ENCODE results near the gene SHC2.

The SHC2 gene

GRCh38 chr19:460877-461720 lies at the start of gene SHC2:
SHC2 (minus strand) TSS chr19:461033; CDS start chr19:460996, 37 bp downstream.
- in situ Hi-C loops (cut with HindIII; ENCODE audit: low pct_unique_long_range_greater_than_20kb, low sequenced_read_pairs), result no loop called here
- no peak for DNase-seq (ENCODE audit: low read depth in 1 of 2, low spot score in 1 of 2)
- no peak for TF ChIP-seq JUND (IDR thresholded peaks at IDR 0.05; ENCODE audit: low read depth)

DNA sequence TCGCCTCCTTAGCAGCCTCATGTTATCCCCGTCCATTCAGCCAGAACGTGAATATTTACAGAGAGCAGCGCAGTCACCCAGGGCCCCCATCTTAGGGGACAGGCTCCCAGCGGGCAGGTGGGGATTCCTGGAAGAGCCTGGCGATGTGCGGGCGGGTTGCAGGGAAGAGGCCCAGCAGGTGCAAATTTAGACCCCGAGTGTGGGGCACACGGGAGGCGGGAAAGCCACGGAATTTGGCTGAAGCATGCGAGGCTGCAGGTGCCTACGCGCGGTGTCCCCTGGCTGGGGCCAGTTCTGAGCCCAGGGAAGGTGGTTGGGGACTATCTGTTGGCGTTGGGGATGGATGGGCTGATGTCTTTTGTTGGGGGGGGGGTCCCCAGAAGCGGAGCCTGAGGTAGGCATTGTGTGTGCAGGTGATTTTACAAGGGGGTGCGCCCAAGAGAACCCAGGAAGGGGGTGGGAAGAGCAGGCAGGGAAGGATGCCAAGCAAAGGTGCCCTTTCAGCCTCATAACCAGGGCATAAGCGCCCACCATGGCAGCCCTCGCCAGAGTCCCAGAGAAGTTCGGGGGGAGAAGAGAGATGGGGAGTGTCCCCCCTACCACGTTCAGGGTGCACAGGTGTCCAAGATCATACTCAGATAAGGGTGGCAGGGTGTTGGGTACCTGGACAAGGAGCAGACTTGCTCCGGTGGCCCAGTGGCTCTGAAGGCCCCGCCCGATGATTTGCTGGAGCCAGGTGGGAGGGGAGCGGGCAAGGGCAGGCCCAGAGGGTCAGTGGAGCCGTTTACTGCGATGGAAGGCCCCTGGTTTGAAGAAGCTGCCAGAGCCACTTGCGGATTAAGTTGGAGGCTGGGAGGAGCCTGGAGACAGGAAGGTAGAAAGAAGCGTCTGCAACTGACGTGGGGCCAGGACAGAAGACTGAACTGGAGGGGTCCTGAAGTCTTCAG lies 47.6 kb upstream of the SHC2 start:
- in situ Hi-C loops (cut with HindIII; ENCODE audit: low pct_unique_long_range_greater_than_20kb, low sequenced_read_pairs), result no loop called here
- TF ChIP-seq JUND (IDR thresholded peaks at IDR 0.05; ENCODE audit: low read depth), result no peak
- DNase-seq (ENCODE audit: low read depth in 1 of 2, low spot score in 1 of 2), result no peak

DNA sequence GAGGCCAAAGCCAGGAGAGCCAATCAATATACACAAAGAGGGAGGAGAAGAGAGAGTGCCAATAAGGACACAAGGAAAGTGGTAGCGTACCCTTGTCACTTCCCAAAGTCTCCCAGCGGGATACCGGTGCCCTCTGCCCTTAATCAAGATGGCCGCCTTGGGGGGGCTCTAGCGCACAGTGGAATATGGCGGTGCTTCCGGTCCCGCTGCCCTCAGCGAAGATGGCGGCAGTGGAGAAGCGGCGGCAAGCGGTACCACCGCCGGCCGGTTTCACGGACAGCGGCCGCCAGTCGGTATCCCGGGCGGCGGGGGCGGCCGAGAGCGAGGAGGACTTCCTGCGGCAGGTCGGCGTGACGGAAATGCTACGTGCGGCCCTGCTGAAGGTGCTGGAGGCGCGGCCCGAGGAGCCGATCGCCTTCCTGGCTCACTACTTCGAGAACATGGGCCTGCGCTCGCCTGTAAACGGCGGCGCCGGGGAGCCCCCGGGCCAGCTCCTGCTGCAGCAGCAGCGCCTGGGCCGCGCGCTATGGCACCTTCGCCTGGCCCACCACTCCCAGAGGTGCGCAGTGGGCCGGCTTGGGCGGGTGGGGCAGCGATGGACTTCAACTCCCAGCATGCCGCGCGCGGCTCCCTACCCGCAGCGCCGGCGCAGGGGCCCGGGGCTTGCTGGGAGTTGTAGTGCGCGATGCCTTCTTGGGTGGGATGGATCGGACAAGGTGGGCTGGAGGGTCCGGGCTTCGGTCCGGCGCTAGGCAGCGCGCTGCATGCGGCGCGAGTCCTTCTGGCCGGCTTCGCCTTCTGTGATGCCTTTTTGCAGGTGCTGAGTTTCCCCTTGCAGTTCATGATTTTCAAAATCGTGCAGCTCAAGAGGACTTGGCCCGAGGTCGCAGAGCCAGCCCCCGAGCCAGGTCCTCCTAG lies 46.7 kb upstream of the SHC2 start, which contains the start of gene TPGS1:
TPGS1 (plus strand) TSS at position 212 of the 918 bp plus-strand sequence; CDS start at position 222, 10 bp downstream.
- peak; percentile 69 to 83 for DNase-seq (ENCODE audit: low read depth in 1 of 2, low spot score in 1 of 2)
- in situ Hi-C loops (cut with HindIII; ENCODE audit: low pct_unique_long_range_greater_than_20kb, low sequenced_read_pairs), result no loop called here
- TF ChIP-seq JUND (IDR thresholded peaks at IDR 0.05; ENCODE audit: low read depth), result no peak

DNA sequence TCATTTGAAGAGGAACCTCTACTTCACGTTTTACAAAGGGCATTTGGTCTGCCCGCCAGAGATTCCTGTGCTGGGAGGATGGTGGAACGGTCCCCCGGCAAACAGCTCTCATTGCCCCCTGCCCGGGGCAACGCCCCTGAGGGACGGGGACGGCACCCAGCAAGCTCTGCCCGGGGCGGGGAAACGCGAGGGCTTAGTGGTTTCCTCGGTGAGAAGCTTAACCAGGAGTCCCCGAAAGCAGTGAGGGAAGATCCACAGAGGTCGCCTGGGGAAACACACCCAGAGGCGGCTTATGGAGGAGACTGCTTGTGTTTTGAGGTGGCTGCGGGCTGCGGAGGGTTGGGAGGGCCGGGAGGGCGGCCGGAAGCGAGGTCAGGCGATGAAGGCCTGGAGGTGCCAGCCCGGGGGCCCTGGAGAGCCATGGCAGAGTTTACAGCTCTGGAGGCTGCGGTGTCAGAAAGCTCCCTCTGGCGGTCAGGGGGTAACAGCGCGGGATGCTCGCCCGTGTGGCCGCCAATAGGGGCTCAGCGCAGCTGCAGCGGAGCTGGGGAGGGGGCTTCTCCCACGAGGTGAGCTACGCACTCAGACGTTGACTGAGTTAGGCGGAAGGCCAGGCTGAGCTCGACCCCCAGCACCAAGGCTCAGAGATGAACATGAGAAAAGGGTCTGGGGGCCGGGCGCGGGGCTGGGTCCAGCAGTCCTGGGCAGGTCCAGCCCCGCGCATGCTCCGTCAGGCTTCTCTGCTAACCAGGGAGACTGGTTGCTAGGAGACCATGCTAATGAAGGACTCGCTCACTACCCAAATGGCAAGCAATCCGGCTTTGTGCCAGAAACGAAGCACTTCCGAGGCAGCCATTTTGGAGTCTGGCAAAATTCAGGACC lies 45.8 kb upstream of the SHC2 start:
- TF ChIP-seq JUND (IDR thresholded peaks at IDR 0.05; ENCODE audit: low read depth), result no peak
- peak; percentile 98 to 99 for DNase-seq (ENCODE audit: low read depth in 1 of 2, low spot score in 1 of 2)
- in situ Hi-C loops (cut with HindIII; ENCODE audit: low pct_unique_long_range_greater_than_20kb, low sequenced_read_pairs), result no loop called here

- in situ Hi-C loops (cut with HindIII; ENCODE audit: low pct_unique_long_range_greater_than_20kb, low sequenced_read_pairs), result no loop called here
- DNase-seq (ENCODE audit: low read depth in 1 of 2, low spot score in 1 of 2), result no peak
- TF ChIP-seq JUND (IDR thresholded peaks at IDR 0.05; ENCODE audit: low read depth), result no peak
Measured at GRCh38 chr19:504616-505015, 43.8 kb upstream of the SHC2 start.

GRCh38 chr19:501646-502045 lies 40.8 kb upstream of the SHC2 start:
- in situ Hi-C loops (cut with HindIII; ENCODE audit: low pct_unique_long_range_greater_than_20kb, low sequenced_read_pairs), result no loop called here
- no peak for DNase-seq (ENCODE audit: low read depth in 1 of 2, low spot score in 1 of 2)
- no peak for TF ChIP-seq JUND (IDR thresholded peaks at IDR 0.05; ENCODE audit: low read depth)

DNA sequence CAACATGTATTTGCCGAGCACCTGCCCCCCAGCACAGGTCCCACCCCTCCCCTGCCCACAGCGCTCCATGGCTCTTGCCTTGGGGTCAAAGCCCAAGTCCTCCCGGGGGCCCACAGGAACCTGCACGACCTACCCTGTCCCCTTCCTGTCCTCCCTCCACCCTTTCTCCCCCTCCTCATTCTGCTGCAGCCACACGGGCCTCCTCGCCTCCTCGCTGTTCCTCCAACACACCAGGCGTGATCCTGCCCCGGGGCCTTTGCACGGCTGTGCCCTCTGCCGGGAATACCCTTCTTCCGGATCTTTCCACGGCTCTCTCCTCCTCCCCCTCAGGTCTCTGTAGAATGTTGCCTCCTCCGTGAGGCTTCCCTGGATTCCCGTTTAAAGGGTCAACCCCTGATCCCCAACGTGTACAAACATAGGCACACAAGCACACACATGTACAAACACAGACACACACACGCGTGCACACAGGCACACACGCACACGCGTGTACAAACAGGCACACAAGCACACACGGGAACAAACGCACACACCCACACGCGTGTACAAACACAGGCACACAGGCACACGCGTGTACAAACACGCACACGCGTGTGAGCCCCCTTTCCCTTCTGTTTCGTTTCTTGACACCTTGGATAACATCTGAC lies 38.3 kb upstream of the SHC2 start:
- in situ Hi-C loops (cut with HindIII; ENCODE audit: low pct_unique_long_range_greater_than_20kb, low sequenced_read_pairs), result no loop called here
- no peak for DNase-seq (ENCODE audit: low read depth in 1 of 2, low spot score in 1 of 2)
- no peak for TF ChIP-seq JUND (IDR thresholded peaks at IDR 0.05; ENCODE audit: low read depth)

- no peak for DNase-seq (ENCODE audit: low read depth in 1 of 2, low spot score in 1 of 2)
- TF ChIP-seq JUND (IDR thresholded peaks at IDR 0.05; ENCODE audit: low read depth), result no peak
- in situ Hi-C loops (cut with HindIII; ENCODE audit: low pct_unique_long_range_greater_than_20kb, low sequenced_read_pairs), result no loop called here
Measured at GRCh38 chr19:498511-498891, 37.7 kb upstream of the SHC2 start.

DNA sequence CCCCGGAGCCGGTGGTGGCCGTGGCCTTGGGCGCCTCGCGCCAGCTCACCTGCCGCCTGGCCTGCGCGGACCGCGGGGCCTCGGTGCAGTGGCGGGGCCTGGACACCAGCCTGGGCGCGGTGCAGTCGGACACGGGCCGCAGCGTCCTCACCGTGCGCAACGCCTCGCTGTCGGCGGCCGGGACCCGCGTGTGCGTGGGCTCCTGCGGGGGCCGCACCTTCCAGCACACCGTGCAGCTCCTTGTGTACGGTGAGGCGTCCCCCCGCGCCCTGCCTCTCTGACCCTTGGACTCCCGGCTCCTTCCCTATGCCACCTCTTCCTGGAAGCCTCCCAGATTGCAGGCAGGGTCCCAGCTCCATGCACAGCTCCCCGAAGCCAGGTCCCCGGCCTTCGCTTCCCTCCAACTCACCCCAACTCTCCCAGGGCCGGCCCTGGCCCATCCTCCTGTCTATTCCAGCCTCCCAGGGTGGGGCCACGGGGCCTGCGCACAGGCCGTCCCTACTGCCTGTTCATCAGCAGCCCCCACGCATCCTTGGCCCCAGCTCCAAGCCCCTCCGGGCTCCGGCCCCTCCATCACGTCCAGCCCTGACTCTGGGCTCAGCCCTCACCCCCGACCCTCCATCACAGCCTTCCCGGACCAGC lies 37.2 kb upstream of the SHC2 start:
- no peak for DNase-seq (ENCODE audit: low read depth in 1 of 2, low spot score in 1 of 2)
- in situ Hi-C loops (cut with HindIII; ENCODE audit: low pct_unique_long_range_greater_than_20kb, low sequenced_read_pairs), result no loop called here
- TF ChIP-seq JUND (IDR thresholded peaks at IDR 0.05; ENCODE audit: low read depth), result no peak

GRCh38 chr19:497491-497868 lies 36.6 kb upstream of the SHC2 start:
- in situ Hi-C loops (cut with HindIII; ENCODE audit: low pct_unique_long_range_greater_than_20kb, low sequenced_read_pairs), result no loop called here
- TF ChIP-seq JUND (IDR thresholded peaks at IDR 0.05; ENCODE audit: low read depth), result no peak
- no peak for DNase-seq (ENCODE audit: low read depth in 1 of 2, low spot score in 1 of 2)

Measured in T47D (cell line).